ENCODE data around the gene C1QTNF12. TPM values are rescaled to one million over a fixed set of nuclear protein-coding genes. Genes with fewer than 3 reads are reported as not detected.

Gene C1QTNF12
- total RNA-seq, 1 experiment from 2014 or later, result 2.0 TPM

GRCh38 chr1:1259540-1259939 lies 13.0 kb upstream of the C1QTNF12 start:
- Mint-ChIP-seq H3K27ac (ENCODE audit: unreplicated experiment) (no peak overlapping the region), H3K27me3 (ENCODE audit: unreplicated experiment) (no peaks in the 10 kb centered on the region), H3K4me1 (ENCODE audit: low read depth, unreplicated experiment) (no peaks in the 10 kb centered on the region), H3K9me3 (ENCODE audit: low read depth, unreplicated experiment) (no peaks in the 10 kb centered on the region), H3K36me3 (ENCODE audit: insufficient read depth, unreplicated experiment) (peaks cover 50% of the 10 kb centered on the region), H3K4me3 (ENCODE audit: low read depth, unreplicated experiment) (no peak overlapping the region)
- CTCF ChIA-PET, result no interaction called here
- no peak for DNase-seq
- intact Hi-C loops (cut with micrococcal nuclease; ENCODE audit: unreplicated experiment), result no loop called here
- no TSS peak for BruUV-seq (replicated peaks)
- TF ChIP-seq CTCF (IDR thresholded peaks at IDR 0.05; ENCODE audit: unreplicated experiment), result no peak

GRCh38 chr1:1259119-1259488 lies 12.6 kb upstream of the C1QTNF12 start:
- Mint-ChIP-seq H3K4me1 (ENCODE audit: low read depth, unreplicated experiment) (no peaks in the 10 kb centered on the region), H3K27ac (ENCODE audit: unreplicated experiment) (no peak overlapping the region), H3K4me3 (ENCODE audit: low read depth, unreplicated experiment) (no peak overlapping the region), H3K27me3 (ENCODE audit: unreplicated experiment) (no peaks in the 10 kb centered on the region), H3K36me3 (ENCODE audit: insufficient read depth, unreplicated experiment) (peaks cover 51% of the 10 kb centered on the region), H3K9me3 (ENCODE audit: low read depth, unreplicated experiment) (no peaks in the 10 kb centered on the region)
- BruUV-seq (replicated peaks), result no TSS peak
- no peak for TF ChIP-seq CTCF (IDR thresholded peaks at IDR 0.05; ENCODE audit: unreplicated experiment)
- no peak for DNase-seq
- CTCF ChIA-PET, result no interaction called here
- intact Hi-C loops (cut with micrococcal nuclease; ENCODE audit: unreplicated experiment), result no loop called here

GRCh38 chr1:1256956-1257871 lies 10.7 kb upstream of the C1QTNF12 start:
- no TSS peak for BruUV-seq (replicated peaks)
- TF ChIP-seq CTCF (IDR thresholded peaks at IDR 0.05; ENCODE audit: unreplicated experiment), result no peak
- DNase-seq, result no peak
- H3K4me3 Mint-ChIP-seq (ENCODE audit: low read depth, unreplicated experiment), result no peak overlapping the region
- intact Hi-C loops (cut with micrococcal nuclease; ENCODE audit: unreplicated experiment), result no loop called here
- H3K9me3 Mint-ChIP-seq (ENCODE audit: low read depth, unreplicated experiment), result no peaks in the 10 kb centered on the region
- H3K27ac Mint-ChIP-seq (ENCODE audit: unreplicated experiment), result no peak overlapping the region
- H3K4me1 Mint-ChIP-seq (ENCODE audit: low read depth, unreplicated experiment), result no peaks in the 10 kb centered on the region
- peaks cover 65% of the 10 kb centered on the region for H3K36me3 Mint-ChIP-seq (ENCODE audit: insufficient read depth, unreplicated experiment)
- H3K27me3 Mint-ChIP-seq (ENCODE audit: unreplicated experiment), result no peaks in the 10 kb centered on the region
- CTCF ChIA-PET, result no interaction called here

DNA sequence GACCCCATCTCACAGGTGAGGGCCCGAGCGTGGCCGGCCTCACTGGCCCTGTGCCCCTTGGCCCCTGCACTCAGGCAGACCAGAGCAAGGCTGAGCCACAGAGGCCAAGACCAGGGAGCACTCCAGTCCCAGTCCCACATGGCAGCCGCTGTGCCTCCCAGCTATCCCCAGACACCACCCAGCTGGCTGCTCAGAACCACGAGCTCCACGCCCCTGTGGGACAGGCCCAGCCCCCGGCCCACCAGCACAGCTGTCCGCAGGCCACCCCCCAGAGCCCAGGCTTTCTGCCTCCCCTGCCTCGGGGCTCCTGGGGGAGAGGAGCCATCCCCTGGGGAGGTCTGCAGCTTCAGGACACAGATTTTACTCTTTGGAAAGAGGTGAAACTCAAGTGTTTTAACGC lies 9.1 kb upstream of the C1QTNF12 start:
- intact Hi-C loops (cut with micrococcal nuclease; ENCODE audit: unreplicated experiment), result no loop called here
- no peak for TF ChIP-seq CTCF (IDR thresholded peaks at IDR 0.05; ENCODE audit: unreplicated experiment)
- H3K4me3 Mint-ChIP-seq (ENCODE audit: low read depth, unreplicated experiment), result no peak overlapping the region
- H3K9me3 Mint-ChIP-seq (ENCODE audit: low read depth, unreplicated experiment), result no peaks in the 10 kb centered on the region
- no peak overlapping the region for H3K27ac Mint-ChIP-seq (ENCODE audit: unreplicated experiment)
- no peak for DNase-seq
- peaks cover 52% of the 10 kb centered on the region for H3K36me3 Mint-ChIP-seq (ENCODE audit: insufficient read depth, unreplicated experiment)
- BruUV-seq (replicated peaks), result no TSS peak
- no peaks in the 10 kb centered on the region for H3K27me3 Mint-ChIP-seq (ENCODE audit: unreplicated experiment)
- no peaks in the 10 kb centered on the region for H3K4me1 Mint-ChIP-seq (ENCODE audit: low read depth, unreplicated experiment)
- CTCF ChIA-PET, result no interaction called here

All from Calu3 (cell line).